HG02759 (cell line): ENCODE data around the gene TOMM20.
A peak's percentile ranks its signal among the peaks of the same experiment; 100 is the strongest.
"Not testable (repeated sequence)": the region's sequence is repeated elsewhere in the genome, so short reads cannot be mapped to it uniquely, and the experiment has no call there.

Experiments used
- ATAC-seq: cut with Tn5 transposase; IDR thresholded peaks from one replicate; pipeline ENCODE4 v1.9.1; 2021; ENCODE audit warnings: mild to moderate bottlenecking, moderate library complexity; ENCODE audit not compliant: unreplicated experiment

TOMM20 gene

GRCh38 chr1:235085411-235086117 lies 43.1 kb downstream of the TOMM20 start:
- ATAC-seq: not testable (repeated sequence)

GRCh38 chr1:235080788-235081187 lies 47.8 kb downstream of the TOMM20 start:
- not testable (repeated sequence) for ATAC-seq

GRCh38 chr1:235080297-235080657 lies 48.4 kb downstream of the TOMM20 start:
- not testable (repeated sequence) for ATAC-seq

- ATAC-seq: no peak
Observed at GRCh38 chr1:235079443-235080296, 49.0 kb downstream of the TOMM20 start.

- no peak for ATAC-seq
Observed at GRCh38 chr1:235078480-235079381, 49.9 kb downstream of the TOMM20 start.

- peak; percentile 37 for ATAC-seq
Observed at GRCh38 chr1:235077571-235078479, 50.8 kb downstream of the TOMM20 start.

- no peak for ATAC-seq
Observed at GRCh38 chr1:235077163-235077540, 51.5 kb downstream of the TOMM20 start.

GRCh38 chr1:235076504-235077162 lies 52.0 kb downstream of the TOMM20 start:
- ATAC-seq: no peak

GRCh38 chr1:235075777-235076308 lies 52.8 kb downstream of the TOMM20 start:
- ATAC-seq: no peak

- peak; percentile 70 for ATAC-seq
Observed at GRCh38 chr1:235075048-235075776, 53.4 kb downstream of the TOMM20 start.

GRCh38 chr1:235074523-235075047 lies 54.1 kb downstream of the TOMM20 start:
- ATAC-seq: peak; percentile 41

GRCh38 chr1:235073968-235074522 lies 54.6 kb downstream of the TOMM20 start:
- ATAC-seq: no peak

GRCh38 chr1:235073331-235073967 lies 55.2 kb downstream of the TOMM20 start:
- ATAC-seq: no peak

- ATAC-seq: not testable (repeated sequence)
Observed at GRCh38 chr1:235072577-235072976, 56.1 kb downstream of the TOMM20 start.

GRCh38 chr1:235072096-235072495 lies 56.5 kb downstream of the TOMM20 start:
- ATAC-seq: no peak

- ATAC-seq: no peak
Observed at GRCh38 chr1:235070819-235071218, 57.8 kb downstream of the TOMM20 start.
